PFSK-1 (cell line): ENCODE results near the gene KIRREL3.

Source experiments
- POLR2AphosphoS5 ChIP-seq: IDR thresholded peaks from 2 replicates; pipeline ENCODE4 v1.6.1; 2012; ENCODE audit warnings: low read depth, mild to moderate bottlenecking, control low read depth, low read length, moderate library complexity
- REST ChIP-seq, 2 experiments: IDR thresholded peaks; 2 replicates each; pipeline versions ENCODE4 v1.6.1 to v1.8.0; 2011 to 2012; ENCODE audit warnings: low read depth in 2 of 2, low read length in 2 of 2, control low read depth in 1 of 2, inconsistent platforms in 1 of 2, mild to moderate bottlenecking in 1 of 2, moderate library complexity in 1 of 2; ENCODE audit not compliant: insufficient read depth in 1 of 2
- TAF1 ChIP-seq: IDR thresholded peaks from 2 replicates; pipeline ENCODE4 v1.6.1; 2012; ENCODE audit warnings: low read length, control low read depth, borderline replicate concordance; ENCODE audit not compliant: insufficient read depth

GRCh38 chr11:126481303-126481680 is 519.3 kb downstream of the KIRREL3 start:
- TF ChIP-seq TAF1 (no peak), POLR2AphosphoS5 (no peak), REST (IDR thresholded peaks at IDR 0.05; ENCODE audit: insufficient read depth in 1 of 2, low read depth in 2 of 2, low read length in 2 of 2) (no peak)
